PC-3 (cell line): Measurements from ENCODE around the gene CDC25B. TPM values are rescaled to one million over a fixed set of nuclear protein-coding genes. Genes with fewer than 3 reads are reported as not detected.

Experiments
- ATAC-seq: fragments of 200-7000 bp; cut with Tn5 transposase; 2 replicates; pipeline ENCODE4 v1.9.1; 2020; ENCODE audit warnings: mild to moderate bottlenecking, moderate library complexity
- BruUV-seq: library from RNA; stranded (reverse); fragments of 400-500 nt; replicated peaks from 2 replicates; lab custom pipeline; 2021; lab: Mats Ljungman, UMichigan
- CTCF ChIA-PET: fragments of 300-600 bp; sonication (Branson Sonifier 250); formaldehyde crosslinking; loops from one replicate; lab custom pipeline; 2022; ENCODE audit warnings: antibody characterized with exemption; lab: Charles Lee
- POLR2A ChIA-PET: fragments of 300-600 bp; sonication (Branson Sonifier 250); formaldehyde crosslinking; loops from one replicate; lab custom pipeline; 2022; ENCODE audit warnings: antibody characterized with exemption; ENCODE audit not compliant: unreplicated experiment; lab: Charles Lee
- DNase-seq: peaks from one replicate; pipeline ENCODE4 v3.0.0-alpha.2; 2015
- H2AFZ ChIP-seq: fragments of 300-600 bp; sonication (generic); 2 replicates; pipeline ENCODE4 v1.6.0; 2016; ENCODE audit warnings: antibody characterized with exemption, low read length
- H3F3A ChIP-seq: fragments of 300-600 bp; sonication (generic); one replicate; pipeline ENCODE4 v1.6.0; 2017; ENCODE audit warnings: antibody characterized with exemption, low read length, control low read depth, mild to moderate bottlenecking; ENCODE audit not compliant: unreplicated experiment
- H3K27ac ChIP-seq: fragments of 300-600 bp; sonication (generic); 2 replicates; pipeline ENCODE4 v1.5.1; 2016; ENCODE audit warnings: mild to moderate bottlenecking, low read length
- H3K27me3 ChIP-seq: fragments of 300-600 bp; sonication (generic); 2 replicates; pipeline ENCODE4 v1.6.1; 2016; ENCODE audit warnings: low read length, mixed read lengths
- H3K36me3 ChIP-seq: fragments of 300-600 bp; sonication (generic); 2 replicates; pipeline ENCODE4 v1.6.1; 2016; ENCODE audit warnings: low read depth, mixed run types, low read length, mixed read lengths
- H3K4me1 ChIP-seq: fragments of 300-600 bp; sonication (generic); 2 replicates; pipeline ENCODE4 v1.5.1; 2016; ENCODE audit warnings: low read length; ENCODE audit not compliant: insufficient read depth
- H3K4me2 ChIP-seq: fragments of 300-600 bp; sonication (generic); 2 replicates; pipeline ENCODE4 v1.6.0; 2016; ENCODE audit warnings: low read length
- H3K4me3 ChIP-seq: fragments of 300-600 bp; sonication (generic); 2 replicates; pipeline ENCODE4 v1.5.1; 2016; ENCODE audit warnings: mild to moderate bottlenecking, low read length, mixed read lengths
- H3K79me2 ChIP-seq: fragments of 300-600 bp; sonication (generic); 2 replicates; pipeline ENCODE4 v1.6.1; 2017; ENCODE audit warnings: low read length, mixed read lengths
- H3K9ac ChIP-seq: fragments of 300-600 bp; sonication (generic); 2 replicates; pipeline ENCODE4 v1.6.0; 2016; ENCODE audit warnings: mild to moderate bottlenecking, low read length
- H3K9me2 ChIP-seq: fragments of 300-600 bp; sonication (generic); replicated peaks from 2 replicates; pipeline ENCODE4 v1.6.1; 2016; ENCODE audit warnings: mixed run types, low read length, mixed read lengths
- H3K9me3 ChIP-seq: fragments of 300-600 bp; sonication (generic); 2 replicates; pipeline ENCODE4 v1.6.1; 2016; ENCODE audit warnings: low read length, mixed read lengths
- H4K20me1 ChIP-seq: fragments of 300-600 bp; sonication (generic); 2 replicates; pipeline ENCODE4 v1.6.1; 2016; ENCODE audit warnings: low read length, mixed read lengths
- EZH2 ChIP-seq: fragments of 300-600 bp; sonication (generic); IDR thresholded peaks from one replicate; pipeline ENCODE4 v1.6.1; 2017; ENCODE audit warnings: antibody characterized with exemption, mild to moderate bottlenecking, low read length; ENCODE audit not compliant: unreplicated experiment
- EZH2phosphoT487 ChIP-seq: fragments of 300-600 bp; sonication (generic); IDR thresholded peaks from 2 replicates; pipeline ENCODE4 v1.6.1; 2018; ENCODE audit warnings: mild to moderate bottlenecking, antibody characterized with exemption, low read length, borderline replicate concordance
- intact Hi-C: fragments of 100-400 bp; cut with micrococcal nuclease; formaldehyde crosslinking; loops from 2 replicates; pipeline ENCODE4 v1.9.0; 2023
- total RNA-seq: library from RNA; depleted of rRNA; stranded (reverse); fragments of >200 nt; gene quantifications from 2 replicates; pipeline ENCODE4 v1.2.3, GENCODE V29; 2014
- TF ChIP-seq, protein P1 (sequence below): fragments of 300-600 bp; sonication (generic); conservative IDR thresholded peaks from 2 replicates; pipeline ENCODE4 v1.5.1; 2017; ENCODE audit warnings: antibody characterized with exemption, low read depth, mild to moderate bottlenecking, low read length

CDC25B gene
- total RNA-seq, 1 experiment from 2014 or later, result 89.7 TPM

DNA sequence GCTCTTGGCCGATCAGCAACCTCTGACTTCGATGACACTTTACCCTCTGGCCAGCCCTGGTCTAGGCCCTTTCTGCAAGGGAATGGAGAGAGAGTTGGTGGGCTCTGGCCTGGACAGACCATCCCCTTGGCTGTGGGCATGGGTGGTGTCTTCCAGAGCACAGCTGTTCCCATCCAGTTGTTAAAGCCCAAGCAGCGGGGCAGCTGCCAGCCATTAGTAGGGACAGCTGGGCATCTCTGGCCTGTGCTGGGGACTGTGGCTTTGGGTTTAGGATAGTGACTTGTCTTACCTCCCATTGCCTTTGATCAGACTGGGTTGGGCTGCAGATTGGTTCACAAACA lies 2.8 kb downstream of the CDC25B start:
- POLR2A ChIA-PET, result no interaction called here
- H3K9ac ChIP-seq, result no peak overlapping the region
- H3K4me3 ChIP-seq, result 0 out of 2 replicates have a peak overlapping the region, but pooled peaks have one; percentile 3

DNA sequence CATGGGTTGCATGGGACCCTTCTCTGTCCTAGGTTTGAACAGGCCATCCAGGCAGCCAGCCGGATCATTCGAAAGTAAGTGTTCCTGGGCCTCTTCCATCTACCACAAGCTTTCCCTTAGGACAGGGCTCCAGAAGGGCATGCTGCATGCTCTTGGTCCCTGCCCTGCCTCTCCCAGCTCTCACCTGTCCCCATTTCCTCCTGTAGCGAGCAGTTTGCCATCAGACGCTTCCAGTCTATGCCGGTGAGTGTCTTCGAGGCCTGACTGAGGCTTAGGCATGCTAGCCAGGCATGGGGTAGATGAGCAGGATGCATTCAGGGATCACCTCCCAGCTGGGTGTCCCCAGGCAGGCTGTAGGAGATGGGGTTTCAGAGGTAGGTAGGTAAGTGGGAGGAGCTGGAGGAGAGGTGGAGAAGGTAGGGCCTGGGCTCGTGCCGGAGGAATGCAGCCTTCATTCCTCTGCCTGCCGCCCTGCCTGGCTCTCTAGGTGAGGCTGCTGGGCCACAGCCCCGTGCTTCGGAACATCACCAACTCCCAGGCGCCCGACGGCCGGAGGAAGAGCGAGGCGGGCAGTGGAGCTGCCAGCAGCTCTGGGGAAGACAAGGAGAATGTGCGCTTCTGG lies 4.3 kb downstream of the CDC25B start:
- intact Hi-C loops, result no loop called here
- H3K4me1 ChIP-seq, result peaks cover 30% of the 10 kb centered on the region

More for the DNA sequence above, 2.8 kb downstream of the CDC25B start:
- Histone ChIP-seq H3K36me3 (peaks cover 60% of the 10 kb centered on the region), H3K9me3 (no peaks in the 10 kb centered on the region), H3K27me3 (no peaks in the 10 kb centered on the region), H3K4me2 (peak overlapping the region; percentile 98), H2AFZ (no peak overlapping the region), H3K4me1 (peaks cover 26% of the 10 kb centered on the region), H3K9me2 (no peaks in the 10 kb centered on the region), H4K20me1 (no peaks in the 10 kb centered on the region), H3K27ac (no peak overlapping the region), H3F3A (no peaks in the 10 kb centered on the region), H3K79me2 (peaks cover 53% of the 10 kb centered on the region)
- no peak for DNase-seq
- no peak for ATAC-seq
- no TSS peak for BruUV-seq
- CTCF ChIA-PET, result no interaction called here
- intact Hi-C loops, result no loop called here
- TF ChIP-seq EZH2 (no peak), EZH2phosphoT487 (no peak)
- TF ChIP-seq, protein P1, sequence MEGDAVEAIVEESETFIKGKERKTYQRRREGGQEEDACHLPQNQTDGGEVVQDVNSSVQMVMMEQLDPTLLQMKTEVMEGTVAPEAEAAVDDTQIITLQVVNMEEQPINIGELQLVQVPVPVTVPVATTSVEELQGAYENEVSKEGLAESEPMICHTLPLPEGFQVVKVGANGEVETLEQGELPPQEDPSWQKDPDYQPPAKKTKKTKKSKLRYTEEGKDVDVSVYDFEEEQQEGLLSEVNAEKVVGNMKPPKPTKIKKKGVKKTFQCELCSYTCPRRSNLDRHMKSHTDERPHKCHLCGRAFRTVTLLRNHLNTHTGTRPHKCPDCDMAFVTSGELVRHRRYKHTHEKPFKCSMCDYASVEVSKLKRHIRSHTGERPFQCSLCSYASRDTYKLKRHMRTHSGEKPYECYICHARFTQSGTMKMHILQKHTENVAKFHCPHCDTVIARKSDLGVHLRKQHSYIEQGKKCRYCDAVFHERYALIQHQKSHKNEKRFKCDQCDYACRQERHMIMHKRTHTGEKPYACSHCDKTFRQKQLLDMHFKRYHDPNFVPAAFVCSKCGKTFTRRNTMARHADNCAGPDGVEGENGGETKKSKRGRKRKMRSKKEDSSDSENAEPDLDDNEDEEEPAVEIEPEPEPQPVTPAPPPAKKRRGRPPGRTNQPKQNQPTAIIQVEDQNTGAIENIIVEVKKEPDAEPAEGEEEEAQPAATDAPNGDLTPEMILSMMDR, result no peak

DNA sequence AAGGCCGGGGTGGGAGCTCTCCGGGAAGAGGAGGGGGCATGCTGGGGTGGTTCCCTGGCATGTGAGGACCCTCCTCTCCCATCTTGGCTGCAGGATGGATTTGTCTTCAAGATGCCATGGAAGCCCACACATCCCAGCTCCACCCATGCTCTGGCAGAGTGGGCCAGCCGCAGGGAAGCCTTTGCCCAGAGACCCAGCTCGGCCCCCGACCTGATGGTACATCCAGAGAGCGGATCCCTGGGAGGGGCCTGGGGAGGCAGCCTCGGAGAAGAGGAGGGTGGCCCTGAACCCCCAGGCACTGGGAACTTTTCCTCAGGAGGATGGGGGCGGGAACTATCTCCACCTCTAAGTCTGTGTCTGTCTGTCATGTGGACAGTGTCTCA lies 4.8 kb downstream of the CDC25B start:
- Histone ChIP-seq H3K27me3 (no peaks in the 10 kb centered on the region), H3K9me2 (no peaks in the 10 kb centered on the region), H3K9me3 (no peaks in the 10 kb centered on the region), H3K4me3 (no peak overlapping the region), H3K4me1 (peaks cover 34% of the 10 kb centered on the region), H3K27ac (no peak overlapping the region), H3K36me3 (peaks cover 79% of the 10 kb centered on the region), H3K79me2 (peaks cover 44% of the 10 kb centered on the region), H3F3A (no peaks in the 10 kb centered on the region), H2AFZ (no peak overlapping the region), H4K20me1 (no peaks in the 10 kb centered on the region), H3K4me2 (no peak overlapping the region), H3K9ac (no peak overlapping the region)
- ATAC-seq (no peak), DNase-seq (no peak)
- CTCF ChIA-PET, result no interaction called here
- no TSS peak for BruUV-seq
- TF ChIP-seq, protein P1, result no peak
- TF ChIP-seq EZH2phosphoT487 (no peak), EZH2 (no peak)
- POLR2A ChIA-PET, result no interaction called here
- intact Hi-C loops, result no loop called here

More for the DNA sequence above, 4.3 kb downstream of the CDC25B start:
- Histone ChIP-seq H3F3A (no peaks in the 10 kb centered on the region), H3K79me2 (peaks cover 46% of the 10 kb centered on the region), H4K20me1 (no peaks in the 10 kb centered on the region), H3K9me3 (no peaks in the 10 kb centered on the region), H3K9ac (no peak overlapping the region), H3K27ac (no peak overlapping the region), H3K27me3 (no peaks in the 10 kb centered on the region), H3K4me3 (no peak overlapping the region), H2AFZ (no peak overlapping the region), H3K4me2 (no peak overlapping the region), H3K9me2 (no peaks in the 10 kb centered on the region), H3K36me3 (peaks cover 74% of the 10 kb centered on the region)
- TF ChIP-seq EZH2phosphoT487, result no peak
- TF ChIP-seq, protein P1, result no peak
- TF ChIP-seq EZH2, result no peak
- no peak for ATAC-seq
- no peak for DNase-seq
- BruUV-seq, result no TSS peak
- ChIA-PET POLR2A (no interaction called here), CTCF (no interaction called here)
